Keratinocyte (primary cell): Measurements from ENCODE around the gene FBXO34. TPM values are rescaled to one million over a fixed set of nuclear protein-coding genes. Genes with fewer than 3 reads are reported as not detected.

Experiments
- DNase-seq: peaks from one replicate; pipeline ENCODE4 v3.0.0-alpha.2; 2011; ENCODE audit warnings: low read depth, missing footprints, low spot score
- FAIRE-seq: peaks from 2 replicates; lab custom pipeline; 2011; peaks lifted over from hg19 to GRCh38; lab: Jason Lieb, UNC
- H2AFZ ChIP-seq: 2 replicates; pipeline ENCODE4 v1.6.0; 2012; ENCODE audit warnings: low read length, control low read depth, inconsistent platforms; ENCODE audit not compliant: control insufficient read depth
- H3K27ac ChIP-seq: 2 replicates; pipeline ENCODE4 v1.5.1; 2011; ENCODE audit warnings: low read length; ENCODE audit not compliant: control insufficient read depth, insufficient read depth
- H3K27me3 ChIP-seq: 3 replicates; pipeline ENCODE4 v1.6.0; 2011; ENCODE audit warnings: low read length; ENCODE audit not compliant: control insufficient read depth, insufficient read depth; ENCODE audit errors: extremely low read depth
- H3K36me3 ChIP-seq, 2 experiments: 2 replicates in 1 of 2; 3 replicates in 1 of 2; pipeline ENCODE4 v1.5.1; 2011; ENCODE audit warnings: low read length in 2 of 2, mild to moderate bottlenecking in 1 of 2; ENCODE audit not compliant: control insufficient read depth in 2 of 2, insufficient read depth in 2 of 2; ENCODE audit errors: extremely low read depth in 1 of 2
- H3K4me1 ChIP-seq: 3 replicates; pipeline ENCODE4 v1.5.1; 2011; ENCODE audit warnings: low read length; ENCODE audit not compliant: control insufficient read depth, insufficient read depth; ENCODE audit errors: extremely low read depth
- H3K4me2 ChIP-seq: 3 replicates; pipeline ENCODE4 v1.6.0; 2011; ENCODE audit warnings: low read depth, low read length; ENCODE audit not compliant: control insufficient read depth, insufficient read depth; ENCODE audit errors: extremely low read depth
- H3K4me3 ChIP-seq, 3 experiments: fragments of 200-600 bp in 1 of 3; sonication (generic) in 1 of 3; 2 replicates in 2 of 3; 3 replicates in 1 of 3; pipeline ENCODE4 v1.5.1; 2011 to 2016; ENCODE audit warnings: low read length in 3 of 3, mild to moderate bottlenecking in 3 of 3, control low read depth in 2 of 3, inconsistent platforms in 1 of 3, low read depth in 1 of 3, mixed read lengths in 1 of 3, mixed run types in 1 of 3, moderate library complexity in 1 of 3; ENCODE audit not compliant: control insufficient read depth in 2 of 3, insufficient read depth in 2 of 3; ENCODE audit errors: extremely low read depth in 1 of 3
- H3K79me2 ChIP-seq: 2 replicates; pipeline ENCODE4 v1.6.0; 2012; ENCODE audit warnings: low read length; ENCODE audit not compliant: control insufficient read depth, insufficient read depth
- H3K9ac ChIP-seq: 3 replicates; pipeline ENCODE4 v1.6.0; 2011; ENCODE audit warnings: low read length; ENCODE audit not compliant: control insufficient read depth, insufficient read depth; ENCODE audit errors: extremely low read depth
- H3K9me1 ChIP-seq: 3 replicates; pipeline ENCODE4 v1.6.0; 2011; ENCODE audit warnings: low read length; ENCODE audit not compliant: control insufficient read depth, insufficient read depth; ENCODE audit errors: extremely low read depth
- H3K9me3 ChIP-seq: 2 replicates; pipeline ENCODE4 v1.5.1; 2012; ENCODE audit warnings: low read depth, low read length; ENCODE audit not compliant: control insufficient read depth
- H4K20me1 ChIP-seq: 3 replicates; pipeline ENCODE4 v1.6.0; 2011; ENCODE audit warnings: low read length; ENCODE audit not compliant: control insufficient read depth, insufficient read depth; ENCODE audit errors: extremely low read depth
- EZH2 ChIP-seq: IDR thresholded peaks from one replicate; pipeline ENCODE4 v1.6.1; 2012; ENCODE audit warnings: inconsistent platforms, mild to moderate bottlenecking, low read length, moderate library complexity
- dilution Hi-C: fragments of 300-500 bp; cut with MboI; formaldehyde crosslinking; loops from one replicate; pipeline ENCODE4 v1.7.0; 2020; ENCODE audit warnings: low sequenced_read_pairs; ENCODE audit not compliant: extremely low pct_ligation_motif_present
- polyA plus RNA-seq, 5 experiments: library from polyadenylated mRNA; depleted of rRNA in 3 of 5; stranded (reverse) in 3 of 5; stranded (forward) in 1 of 5; unstranded in 1 of 5; fragments of >200 nt; gene quantifications; 1 replicate in 1 of 5; 2 replicates in 3 of 5; 3 replicates in 1 of 5; pipeline versions ENCODE4 v1.2.1 to v1.2.3, GENCODE V29; 2011 to 2012; ENCODE audit warnings: missing spikeins in 2 of 5, low read depth in 1 of 5, low replicate concordance in 1 of 5
- TF ChIP-seq, protein P1 (sequence below), 3 experiments: IDR thresholded peaks in 1 of 3; conservative IDR thresholded peaks in 1 of 3; optimal IDR thresholded peaks in 1 of 3; 2 replicates in 2 of 3; 3 replicates in 1 of 3; pipeline versions ENCODE3 to v1.5.1; 2011; ENCODE audit warnings: low read length in 3 of 3, mild to moderate bottlenecking in 3 of 3, moderate library complexity in 2 of 3, control low read depth in 1 of 3, inconsistent platforms in 1 of 3; ENCODE audit not compliant: insufficient read depth in 2 of 3; ENCODE audit errors: extremely low read depth in 1 of 3

Gene FBXO34
- polyA plus RNA-seq, 1 donor (not counting 4 experiments of a cell fraction or from before 2014, with no cell fraction given), result 18.0 TPM

DNA sequence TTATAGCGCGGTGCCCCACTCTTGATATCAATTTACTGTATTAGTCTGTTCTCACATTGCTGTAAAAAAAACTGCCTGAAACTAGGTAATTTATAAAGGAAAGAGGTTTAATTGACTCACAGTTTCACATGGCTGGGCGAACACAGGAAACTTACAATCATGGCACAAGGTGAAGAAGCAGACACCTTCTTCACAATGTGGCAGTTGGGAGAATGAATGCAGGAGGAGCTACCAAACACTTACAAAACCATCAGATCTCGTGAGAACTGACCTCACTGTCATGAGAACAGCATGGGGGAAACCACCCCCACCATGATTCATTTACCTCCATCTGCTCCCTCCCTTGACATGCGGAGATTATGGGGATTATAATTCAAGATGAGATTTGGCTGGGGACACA, 42.3 kb downstream of the FBXO34 start:
- H3K79me2 ChIP-seq, result peaks cover 9% of the 10 kb centered on the region
- no peak overlapping the region for H3K4me2 ChIP-seq
- dilution Hi-C loops, result no loop called here
- H3K9me1 ChIP-seq, result no peaks in the 10 kb centered on the region
- no peak overlapping the region for H3K27ac ChIP-seq
- no peak overlapping the region for H3K4me3 ChIP-seq
- H3K9ac ChIP-seq, result no peak overlapping the region
- H3K4me1 ChIP-seq, result no peaks in the 10 kb centered on the region
- H3K36me3 ChIP-seq, result peaks cover 0 to 3% of the 10 kb centered on the region in 2 experiments
- FAIRE-seq, result no peak
- TF ChIP-seq, protein P1, sequence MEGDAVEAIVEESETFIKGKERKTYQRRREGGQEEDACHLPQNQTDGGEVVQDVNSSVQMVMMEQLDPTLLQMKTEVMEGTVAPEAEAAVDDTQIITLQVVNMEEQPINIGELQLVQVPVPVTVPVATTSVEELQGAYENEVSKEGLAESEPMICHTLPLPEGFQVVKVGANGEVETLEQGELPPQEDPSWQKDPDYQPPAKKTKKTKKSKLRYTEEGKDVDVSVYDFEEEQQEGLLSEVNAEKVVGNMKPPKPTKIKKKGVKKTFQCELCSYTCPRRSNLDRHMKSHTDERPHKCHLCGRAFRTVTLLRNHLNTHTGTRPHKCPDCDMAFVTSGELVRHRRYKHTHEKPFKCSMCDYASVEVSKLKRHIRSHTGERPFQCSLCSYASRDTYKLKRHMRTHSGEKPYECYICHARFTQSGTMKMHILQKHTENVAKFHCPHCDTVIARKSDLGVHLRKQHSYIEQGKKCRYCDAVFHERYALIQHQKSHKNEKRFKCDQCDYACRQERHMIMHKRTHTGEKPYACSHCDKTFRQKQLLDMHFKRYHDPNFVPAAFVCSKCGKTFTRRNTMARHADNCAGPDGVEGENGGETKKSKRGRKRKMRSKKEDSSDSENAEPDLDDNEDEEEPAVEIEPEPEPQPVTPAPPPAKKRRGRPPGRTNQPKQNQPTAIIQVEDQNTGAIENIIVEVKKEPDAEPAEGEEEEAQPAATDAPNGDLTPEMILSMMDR (optimal IDR thresholded peaks at IDR 0.05 in 1 of 3, IDR thresholded peaks at IDR 0.05 in 1 of 3, conservative IDR thresholded peaks at IDR 0.05 in 1 of 3; ENCODE audit: extremely low read depth in 1 of 3, insufficient read depth in 2 of 3, low read length in 3 of 3), result no peak
- no peak for TF ChIP-seq EZH2
- no peaks in the 10 kb centered on the region for H4K20me1 ChIP-seq
- H2AFZ ChIP-seq, result no peak overlapping the region
- peaks cover 8% of the 10 kb centered on the region for H3K9me3 ChIP-seq
- DNase-seq, result no peak
- no peaks in the 10 kb centered on the region for H3K27me3 ChIP-seq

DNA sequence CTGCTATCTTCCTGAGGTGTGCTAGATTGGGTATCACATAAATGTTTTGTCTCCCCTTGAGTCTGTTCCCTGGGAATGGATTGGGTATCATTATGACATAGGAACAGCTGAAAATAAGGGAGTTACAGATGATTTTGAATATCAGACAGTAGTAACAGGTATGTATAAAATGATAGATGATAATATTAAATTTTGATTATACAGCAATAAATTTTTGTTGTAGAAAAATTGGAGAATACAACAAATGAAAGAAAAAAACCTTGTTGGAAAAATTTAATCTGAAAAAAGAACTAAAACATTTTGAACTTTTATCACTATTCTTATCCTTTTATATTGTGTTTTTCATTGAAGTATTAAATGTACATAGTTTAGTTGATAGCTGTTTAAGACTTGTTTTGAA, 43.2 kb downstream of the FBXO34 start:
- dilution Hi-C loops, result no loop called here
- H3K9ac ChIP-seq, result no peak overlapping the region
- H3K4me3 ChIP-seq, result no peak overlapping the region
- no peak for DNase-seq
- H3K36me3 ChIP-seq, result peaks cover 0 to 3% of the 10 kb centered on the region in 2 experiments
- H3K9me1 ChIP-seq, result no peaks in the 10 kb centered on the region
- no peak overlapping the region for H3K4me2 ChIP-seq
- H3K27ac ChIP-seq, result no peak overlapping the region
- H3K4me1 ChIP-seq, result no peaks in the 10 kb centered on the region
- no peak overlapping the region for H2AFZ ChIP-seq
- H3K27me3 ChIP-seq, result no peaks in the 10 kb centered on the region
- no peak for FAIRE-seq
- peaks cover 8% of the 10 kb centered on the region for H3K79me2 ChIP-seq
- H3K9me3 ChIP-seq, result peaks cover 8% of the 10 kb centered on the region
- H4K20me1 ChIP-seq, result no peaks in the 10 kb centered on the region
- no peak for TF ChIP-seq EZH2
- TF ChIP-seq, protein P1 (optimal IDR thresholded peaks at IDR 0.05 in 1 of 3, IDR thresholded peaks at IDR 0.05 in 1 of 3, conservative IDR thresholded peaks at IDR 0.05 in 1 of 3; ENCODE audit: extremely low read depth in 1 of 3, insufficient read depth in 2 of 3, low read length in 3 of 3), result no peak
